GM21381 (cell line): ENCODE data around the gene GRIK1.

Experiments used
- ATAC-seq: cut with Tn5 transposase; IDR thresholded peaks from one replicate; pipeline ENCODE4 v1.9.1; 2021; ENCODE audit warnings: mild to moderate bottlenecking, moderate library complexity; ENCODE audit not compliant: unreplicated experiment

GRIK1 gene

GRCh38 chr21:29721964-29722363 is 217.8 kb downstream of the GRIK1 start:
- no peak for ATAC-seq

- ATAC-seq: no peak
Observed at GRCh38 chr21:29721221-29721620, 218.6 kb downstream of the GRIK1 start.

GRCh38 chr21:29719521-29719920 is 220.3 kb downstream of the GRIK1 start:
- ATAC-seq: no peak

- no peak for ATAC-seq
Observed at GRCh38 chr21:29718081-29718815, 221.5 kb downstream of the GRIK1 start.

- no peak for ATAC-seq
Observed at GRCh38 chr21:29717659-29718058, 222.1 kb downstream of the GRIK1 start.

- no peak for ATAC-seq
Observed at GRCh38 chr21:29716753-29717152, 223.0 kb downstream of the GRIK1 start.

- no peak for ATAC-seq
Observed at GRCh38 chr21:29715089-29715488, 224.7 kb downstream of the GRIK1 start.

- no peak for ATAC-seq
Observed at GRCh38 chr21:29712818-29713217, 227.0 kb downstream of the GRIK1 start.

- ATAC-seq: no peak
Observed at GRCh38 chr21:29711236-29711635, 228.6 kb downstream of the GRIK1 start.

GRCh38 chr21:29710498-29710897 is 229.3 kb downstream of the GRIK1 start:
- no peak for ATAC-seq

GRCh38 chr21:29708401-29708800 is 231.4 kb downstream of the GRIK1 start:
- no peak for ATAC-seq

GRCh38 chr21:29704719-29705118 is 235.1 kb downstream of the GRIK1 start:
- ATAC-seq: no peak

- ATAC-seq: no peak
Observed at GRCh38 chr21:29701676-29702075, 238.1 kb downstream of the GRIK1 start.

GRCh38 chr21:29697555-29698193 is 242.1 kb downstream of the GRIK1 start:
- ATAC-seq: no peak

- ATAC-seq: no peak
Observed at GRCh38 chr21:29696937-29697336, 242.9 kb downstream of the GRIK1 start.

- no peak for ATAC-seq
Observed at GRCh38 chr21:29691616-29692491, 247.9 kb downstream of the GRIK1 start.

- ATAC-seq: no peak
Observed at GRCh38 chr21:29689753-29690152, 250.0 kb downstream of the GRIK1 start.

- no peak for ATAC-seq
Observed at GRCh38 chr21:29684106-29684505, 255.7 kb downstream of the GRIK1 start.

- no peak for ATAC-seq
Observed at GRCh38 chr21:29682800-29683199, 257.0 kb downstream of the GRIK1 start.

- no peak for ATAC-seq
Observed at GRCh38 chr21:29680273-29680672, 259.5 kb downstream of the GRIK1 start.

- no peak for ATAC-seq
Observed at GRCh38 chr21:29678626-29679025, 261.2 kb downstream of the GRIK1 start.

GRCh38 chr21:29677326-29677725 is 262.5 kb downstream of the GRIK1 start:
- ATAC-seq: no peak
